HG03575 (cell line): ENCODE measurements around the gene PTPRB.

Source experiments
- ATAC-seq: cut with Tn5 transposase; IDR thresholded peaks from one replicate; pipeline ENCODE4 v1.9.1; 2021; ENCODE audit not compliant: unreplicated experiment, insufficient number of reproducible peaks, low FRiP score; ENCODE audit errors: extremely low read depth

The PTPRB gene

DNA sequence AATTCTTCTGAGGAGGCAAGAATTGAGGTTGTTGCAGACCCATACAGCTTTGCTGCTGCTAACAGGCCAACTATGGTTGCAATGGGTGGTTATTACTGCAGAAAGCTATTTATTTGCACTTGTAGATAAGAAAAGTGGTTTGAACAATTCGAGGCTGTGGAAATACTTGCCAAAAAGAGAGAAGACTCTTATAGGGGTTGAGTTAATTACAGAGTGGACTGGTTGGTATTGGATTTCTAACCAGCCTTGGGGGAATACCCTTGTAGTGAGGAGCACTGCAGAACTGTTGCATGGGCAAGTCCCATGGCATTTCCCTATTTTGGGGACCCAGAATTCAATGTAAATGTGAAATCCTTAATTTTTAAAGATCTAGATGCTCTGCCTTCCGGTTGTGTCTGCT is 150.6 kb downstream of the PTPRB start:
- no peak for ATAC-seq

DNA sequence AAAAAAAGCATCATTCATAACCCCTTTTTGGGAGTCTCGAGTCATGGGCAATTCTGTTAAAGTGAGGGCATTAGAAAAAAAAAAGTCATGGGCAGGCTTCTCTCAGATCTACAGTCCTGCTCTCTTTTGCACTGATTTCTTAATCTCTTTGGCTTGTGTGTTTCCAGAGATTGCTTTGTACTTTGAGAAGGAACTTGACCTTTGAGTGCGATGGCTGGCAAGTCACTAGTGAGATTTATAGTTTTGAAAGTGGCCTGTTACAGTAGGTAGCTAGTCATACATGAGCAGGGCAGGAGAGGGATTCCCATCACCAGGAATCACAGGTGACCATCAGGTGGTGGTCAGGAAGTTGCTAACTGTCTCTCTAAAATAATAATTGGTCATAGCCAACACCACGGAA is 151.5 kb downstream of the PTPRB start:
- no peak for ATAC-seq

DNA sequence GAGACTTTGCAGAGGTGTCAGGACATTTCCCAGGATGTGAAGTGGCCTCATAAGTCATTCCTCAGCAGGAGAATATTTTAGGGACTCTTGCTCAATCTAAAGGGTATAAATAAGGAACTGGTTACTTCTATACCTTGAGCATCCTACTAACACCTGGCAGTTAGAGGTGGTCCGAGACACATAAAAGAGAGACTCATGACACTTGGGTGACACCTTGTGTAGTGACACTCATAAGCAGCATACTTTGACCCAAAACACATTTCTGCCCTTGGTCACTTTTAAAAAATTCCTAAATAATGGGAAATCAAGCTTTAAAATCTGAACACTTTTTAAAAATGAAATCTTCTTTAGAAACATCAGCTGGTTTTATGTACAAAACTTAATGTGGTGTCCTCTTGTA is 152.8 kb downstream of the PTPRB start:
- no peak for ATAC-seq

DNA sequence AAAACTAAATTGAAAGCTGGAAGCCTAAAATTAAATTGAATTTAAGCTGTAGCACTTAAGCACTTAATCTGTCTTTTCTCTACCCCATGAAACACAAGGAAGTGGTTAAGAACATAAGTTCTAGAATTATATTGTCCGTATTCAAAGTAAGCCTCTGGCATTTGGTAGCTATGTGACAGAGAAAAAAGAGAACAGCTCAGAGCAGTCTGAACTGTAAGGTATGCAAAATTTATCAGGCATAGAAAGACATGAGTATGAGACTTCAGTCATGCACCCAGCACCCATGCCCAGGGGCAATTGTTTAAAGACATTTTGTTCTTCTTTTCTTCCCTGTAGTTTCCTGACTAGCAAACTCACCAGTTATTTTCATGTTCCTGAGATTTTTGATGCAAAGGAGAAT is 154.5 kb downstream of the PTPRB start:
- ATAC-seq, result no peak

DNA sequence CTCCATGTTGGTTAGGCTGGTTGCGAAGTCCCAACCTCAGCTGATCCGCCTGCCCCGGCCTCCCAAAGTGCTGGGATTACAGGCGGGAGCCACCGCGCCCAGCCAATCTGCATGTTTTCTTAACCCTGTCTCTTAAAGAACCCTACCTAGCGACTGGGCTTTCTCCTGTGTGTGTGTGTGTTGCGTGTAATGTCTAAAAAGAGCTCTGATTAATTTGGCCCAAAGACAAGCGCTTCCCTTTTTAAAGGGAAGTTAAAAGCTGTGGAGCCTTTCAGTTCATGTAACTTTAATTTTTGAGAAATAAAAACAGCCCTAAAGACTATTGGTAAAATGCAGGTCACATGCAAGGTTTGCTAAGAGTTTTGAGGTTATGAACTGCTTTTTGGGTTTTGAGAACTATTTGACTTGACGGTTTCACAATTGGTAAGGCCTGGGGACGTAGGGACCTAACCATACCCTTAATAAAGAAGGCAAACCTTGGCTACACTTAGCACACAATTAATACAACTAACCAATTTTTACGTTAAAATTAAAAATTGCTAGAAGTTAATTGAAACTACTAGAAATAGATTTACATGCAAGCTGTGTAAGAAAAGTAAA is 167.9 kb downstream of the PTPRB start:
- no peak for ATAC-seq

DNA sequence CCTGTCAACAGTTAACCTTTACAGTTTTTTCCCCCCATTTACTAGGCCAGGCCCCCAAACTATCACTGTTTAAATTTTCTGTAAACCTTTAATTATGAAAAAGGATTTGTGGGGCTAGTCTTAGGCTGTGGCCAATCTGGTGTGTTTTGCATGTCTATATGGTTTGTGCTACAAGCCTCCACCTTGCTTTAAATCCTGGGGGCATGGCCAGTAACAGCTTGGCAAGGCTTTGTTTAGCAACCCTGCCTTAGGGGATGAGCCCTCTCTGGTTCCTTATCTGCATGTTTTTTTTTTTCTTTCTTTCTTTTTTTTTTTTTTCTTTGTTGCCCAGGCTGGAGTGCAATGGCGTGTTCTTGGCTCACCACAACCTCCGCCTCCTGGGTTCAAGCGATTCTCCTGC is 168.5 kb downstream of the PTPRB start:
- ATAC-seq, result no peak

DNA sequence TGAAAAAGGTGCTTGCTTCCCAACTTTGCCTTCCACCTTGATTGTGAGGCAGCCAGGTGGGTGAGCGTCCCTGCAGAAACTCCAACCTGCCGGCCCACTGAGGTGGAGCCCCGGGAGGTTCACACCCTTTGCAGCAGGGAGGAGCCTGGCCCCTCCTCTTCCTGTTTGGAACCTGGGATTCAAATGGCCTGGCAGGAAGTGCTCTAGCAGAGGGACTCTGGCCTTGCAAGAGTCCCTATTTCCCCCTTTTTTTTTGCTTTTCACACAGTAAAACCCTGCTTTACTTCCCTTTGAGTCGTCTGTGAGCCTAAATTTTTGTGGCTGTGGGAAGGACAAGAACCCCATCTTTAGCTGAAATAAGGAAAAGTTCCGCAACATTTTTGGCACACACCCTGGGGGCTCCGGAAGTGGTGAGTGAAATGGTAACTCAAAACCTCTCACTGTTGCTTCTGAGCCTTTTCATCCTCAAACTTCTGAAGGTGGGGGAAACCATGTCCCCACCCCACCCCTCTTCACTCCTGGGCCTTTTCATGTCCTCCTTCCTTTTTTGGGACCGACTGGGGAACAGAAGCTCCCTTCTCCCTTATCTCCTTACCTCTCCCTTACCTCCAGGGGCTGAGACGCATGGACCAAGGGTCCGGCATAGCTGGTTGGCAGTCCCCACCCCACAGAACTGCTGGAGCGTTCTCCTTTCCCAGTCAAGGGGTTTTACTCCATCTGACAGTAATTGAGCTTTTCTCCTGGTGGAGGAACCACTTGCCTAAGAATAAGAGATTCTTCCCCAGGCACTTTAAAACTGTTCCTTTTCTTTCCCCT is 169.1 kb downstream of the PTPRB start:
- no peak for ATAC-seq

DNA sequence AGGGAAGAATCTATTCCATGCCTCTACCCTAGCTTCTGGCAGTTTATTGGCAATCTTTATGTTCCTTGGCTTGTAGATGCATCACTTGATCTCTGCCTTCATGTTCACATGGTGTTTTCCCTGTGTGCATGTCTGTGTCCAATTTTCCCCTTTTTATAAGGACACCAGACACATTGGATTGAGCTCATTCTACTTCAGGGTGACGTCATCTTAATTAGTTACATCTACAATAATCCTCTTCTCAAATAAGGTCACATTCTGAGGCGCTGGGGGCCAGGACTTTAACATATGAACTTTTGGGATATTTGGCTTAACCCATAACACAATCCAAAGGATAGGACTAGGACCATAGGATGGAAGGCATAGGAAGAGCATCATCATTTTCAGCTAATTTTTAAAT is 169.8 kb downstream of the PTPRB start:
- no peak for ATAC-seq

DNA sequence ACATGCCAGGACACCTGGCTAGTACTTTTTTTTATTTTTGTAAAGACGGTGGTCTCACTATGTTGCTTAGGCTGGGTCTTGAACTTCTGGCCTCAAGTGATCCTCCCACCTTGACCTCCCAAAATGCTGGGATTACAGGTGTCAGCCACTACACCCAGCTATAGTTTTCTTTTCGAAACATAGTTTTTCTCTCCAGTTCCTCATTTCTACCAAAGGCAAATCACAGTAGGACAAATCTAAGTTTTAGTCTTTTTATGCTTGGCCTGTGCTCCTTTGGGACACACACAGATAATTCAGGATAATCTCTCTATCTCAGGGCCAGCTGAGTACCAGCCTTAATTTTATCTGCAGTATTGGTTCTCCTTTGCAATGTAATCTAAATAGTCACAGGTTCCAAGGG is 170.5 kb downstream of the PTPRB start:
- no peak for ATAC-seq
